Vagina (tissue), 2 donors: Measurements from ENCODE around the gene ENPP6. TPM values are rescaled to one million over a fixed set of nuclear protein-coding genes. Genes with fewer than 3 reads are reported as not detected.
"Not testable (repeated sequence)": the region's sequence is repeated elsewhere in the genome, so short reads cannot be mapped to it uniquely, and the experiment has no call there.

Source experiments
- DNase-seq, 2 donors: peaks; one replicate each; pipeline ENCODE4 v3.0.0-alpha.2; 2017; ENCODE audit errors: extremely low spot score in 2 of 2
- H3K27ac ChIP-seq: fragments of 200-600 bp; sonication (generic); one replicate; pipeline ENCODE4 v1.5.1; 2019
- H3K27me3 ChIP-seq: fragments of 200-600 bp; sonication (generic); one replicate; pipeline ENCODE4 v1.5.1; 2019
- H3K36me3 ChIP-seq, 2 donors: fragments of 200-600 bp; sonication (generic); one replicate each; pipeline ENCODE4 v1.5.1; 2017 to 2019
- H3K4me1 ChIP-seq: fragments of 200-600 bp; sonication (generic); one replicate; pipeline ENCODE4 v1.5.1; 2019
- H3K4me3 ChIP-seq, 2 donors: fragments of 200-600 bp; sonication (generic); 1 replicate in 1 of 2; 2 replicates in 1 of 2; pipeline ENCODE4 v1.5.1; 2016 to 2019
- H3K9me3 ChIP-seq: fragments of 200-600 bp; sonication (generic); one replicate; pipeline ENCODE4 v1.5.1; 2019
- CTCF ChIP-seq, 3 experiments: fragments of 450-650 bp in 2 of 3; fragments of 200-600 bp in 1 of 3; sonication (generic) in 1 of 3; IDR thresholded peaks; one replicate each; pipeline ENCODE4 v1.5.1; 2017 to 2019; ENCODE audit warnings: antibody characterized with exemption in 3 of 3, mild to moderate bottlenecking in 2 of 3, moderate library complexity in 2 of 3
- POLR2A ChIP-seq, 2 donors: fragments of 450-650 bp; IDR thresholded peaks; one replicate each; pipeline ENCODE4 v1.6.1; 2017; ENCODE audit warnings: antibody characterized with exemption in 2 of 2, mild to moderate bottlenecking in 2 of 2, moderate library complexity in 2 of 2
- POLR2AphosphoS5 ChIP-seq, 2 donors: sonication (generic); formaldehyde crosslinking; IDR thresholded peaks; one replicate each; pipeline ENCODE4 v1.9.0; 2017; ENCODE audit warnings: antibody characterized with exemption in 2 of 2, mild to moderate bottlenecking in 2 of 2, low read depth in 1 of 2; ENCODE audit not compliant: insufficient read depth in 1 of 2
- intact Hi-C: fragments of 100-400 bp; cut with DNase I; formaldehyde crosslinking; loops from one replicate; pipeline ENCODE4 v1.15.1; 2023
- total RNA-seq: library from RNA; depleted of rRNA; stranded (reverse); fragments of >200 nt; gene quantifications from one replicate; pipeline ENCODE4 v1.2.3, GENCODE V29; 2016

Gene ENPP6
- total RNA-seq, 1 donor from 2014 or later: 0.98 TPM

GRCh38 chr4:184146951-184147350 is 70.7 kb downstream of the ENPP6 start:
- TF ChIP-seq CTCF (IDR thresholded peaks at IDR 0.05): no peak
- no peak for TF ChIP-seq POLR2A (IDR thresholded peaks at IDR 0.05)
- TF ChIP-seq POLR2AphosphoS5 (IDR thresholded peaks at IDR 0.05; ENCODE audit: insufficient read depth in 1 of 2, low read depth in 1 of 2): no peak
- Histone ChIP-seq H3K27ac (no peak overlapping the region), H3K4me1 (peaks cover 7% of the 10 kb centered on the region), H3K4me3 (no peak overlapping the region), H3K36me3 (no peaks in the 10 kb centered on the region), H3K9me3 (no peaks in the 10 kb centered on the region), H3K27me3 (no peaks in the 10 kb centered on the region)
- intact Hi-C loops: loop anchor here (10.0 kb wide), 1 partner anchor 152 kb away; no protein-coding TSS in a partner anchor
- no peak for DNase-seq

GRCh38 chr4:184145596-184145995 is 72.1 kb downstream of the ENPP6 start:
- Histone ChIP-seq H3K27ac (no peak overlapping the region), H3K4me3 (no peak overlapping the region), H3K9me3 (no peaks in the 10 kb centered on the region), H3K4me1 (peaks cover 7% of the 10 kb centered on the region), H3K27me3 (no peaks in the 10 kb centered on the region), H3K36me3 (no peaks in the 10 kb centered on the region)
- TF ChIP-seq POLR2A (IDR thresholded peaks at IDR 0.05) (no peak), POLR2AphosphoS5 (IDR thresholded peaks at IDR 0.05; ENCODE audit: insufficient read depth in 1 of 2, low read depth in 1 of 2) (no peak), CTCF (IDR thresholded peaks at IDR 0.05) (no peak)
- no peak for DNase-seq
- intact Hi-C loops: loop anchor here (10.0 kb wide), 1 partner anchor 151 kb away; no protein-coding TSS in a partner anchor

- peaks cover 7% of the 10 kb centered on the region for H3K4me1 ChIP-seq
- no peaks in the 10 kb centered on the region for H3K27me3 ChIP-seq
- H3K9me3 ChIP-seq: no peaks in the 10 kb centered on the region
- no peak overlapping the region for H3K27ac ChIP-seq
- intact Hi-C loops: loop anchor here (10.0 kb wide), 1 partner anchor 149 kb away; no protein-coding TSS in a partner anchor
- H3K36me3 ChIP-seq: no peaks in the 10 kb centered on the region
- TF ChIP-seq CTCF (IDR thresholded peaks at IDR 0.05): no peak
- no peak for TF ChIP-seq POLR2A (IDR thresholded peaks at IDR 0.05)
- no peak for TF ChIP-seq POLR2AphosphoS5 (IDR thresholded peaks at IDR 0.05; ENCODE audit: insufficient read depth in 1 of 2, low read depth in 1 of 2)
- H3K4me3 ChIP-seq: no peak overlapping the region
- DNase-seq: no peak
Observed at GRCh38 chr4:184143770-184144564, 73.7 kb downstream of the ENPP6 start.

GRCh38 chr4:184142121-184143000 is 75.3 kb downstream of the ENPP6 start:
- no peak for TF ChIP-seq CTCF (IDR thresholded peaks at IDR 0.05)
- no peak for TF ChIP-seq POLR2AphosphoS5 (IDR thresholded peaks at IDR 0.05; ENCODE audit: insufficient read depth in 1 of 2, low read depth in 1 of 2)
- no peak for TF ChIP-seq POLR2A (IDR thresholded peaks at IDR 0.05)
- H3K36me3 ChIP-seq: no peaks in the 10 kb centered on the region
- no peaks in the 10 kb centered on the region for H3K27me3 ChIP-seq
- H3K27ac ChIP-seq: no peak overlapping the region
- H3K4me1 ChIP-seq: no peaks in the 10 kb centered on the region
- no peak for DNase-seq
- H3K4me3 ChIP-seq: no peak overlapping the region
- intact Hi-C loops: loop anchor here (10.0 kb wide), 1 partner anchor 148 kb away; no protein-coding TSS in a partner anchor
- no peaks in the 10 kb centered on the region for H3K9me3 ChIP-seq

- H3K4me3 ChIP-seq, H3K27ac ChIP-seq, H3K4me1 ChIP-seq, H3K36me3 ChIP-seq, DNase-seq, H3K27me3 ChIP-seq, H3K9me3 ChIP-seq: not testable (repeated sequence)
- intact Hi-C loops: loop anchor here (10.0 kb wide), 1 partner anchor 146 kb away; no protein-coding TSS in a partner anchor
Observed at GRCh38 chr4:184140901-184141300, 76.8 kb downstream of the ENPP6 start.
